AG04449 (cell line): ENCODE data around the gene RAB30.

Experiments
- CTCF ChIA-PET: fragments of 350-600 bp; formaldehyde crosslinking; extraction: SDS; loops from one replicate; lab custom pipeline; 2021; ENCODE audit warnings: antibody characterized with exemption; lab: Yijun Ruan, JAX
- POLR2A ChIA-PET: fragments of 400-600, 350-600 bp; formaldehyde crosslinking; extraction: SDS; loops from one replicate; lab custom pipeline; 2020; ENCODE audit warnings: antibody characterized with exemption, inconsistent platforms; lab: Yijun Ruan, JAX
- DNase-seq: peaks from one replicate; pipeline ENCODE4 v3.0.0-alpha.2; 2010; ENCODE audit warnings: low read depth, low spot score
- H3K4me3 ChIP-seq: 2 replicates; pipeline ENCODE4 v1.5.1; 2011; ENCODE audit warnings: low read depth, mild to moderate bottlenecking, control low read depth, low read length
- TF ChIP-seq, protein P1 (sequence below): IDR thresholded peaks from one replicate; pipeline ENCODE4 v1.5.1; 2011; ENCODE audit warnings: mild to moderate bottlenecking, moderate library complexity, low read length, control low read depth, inconsistent platforms; ENCODE audit not compliant: insufficient read depth; ENCODE audit errors: missing control alignments

RAB30 gene

DNA sequence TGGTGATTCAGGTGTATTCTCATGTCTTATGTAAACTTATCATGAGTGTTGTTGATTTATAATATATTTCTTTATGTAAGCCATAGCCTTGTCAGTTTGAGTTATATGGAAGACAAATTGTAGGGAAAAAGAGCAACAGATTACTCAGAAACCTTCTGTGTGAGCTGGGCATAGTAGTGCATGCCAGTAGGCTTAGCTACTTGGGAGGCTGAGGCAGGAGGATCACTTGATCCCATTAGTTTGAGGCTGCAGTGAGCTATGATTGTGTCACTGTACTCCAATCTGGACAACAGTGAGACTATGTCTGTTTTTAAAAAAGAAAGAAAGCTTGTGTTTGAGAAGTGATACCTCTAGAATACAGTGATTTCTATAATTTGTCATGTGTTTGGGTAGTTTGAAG lies 2.2 kb upstream of the RAB30 start:
- DNase-seq = no peak
- CTCF ChIA-PET = interaction anchor here (0.7 to 1.6 kb wide), 5 partner anchors 10 to 206 kb away, joined by 3 to 5 read pairs (median 3); no protein-coding TSS in a partner anchor
- POLR2A ChIA-PET = interaction anchor here (1.4 kb wide), 1 partner anchor 15 kb away, joined by 6 read pairs; no protein-coding TSS in a partner anchor
- no peak overlapping the region for H3K4me3 ChIP-seq
- TF ChIP-seq, protein P1, sequence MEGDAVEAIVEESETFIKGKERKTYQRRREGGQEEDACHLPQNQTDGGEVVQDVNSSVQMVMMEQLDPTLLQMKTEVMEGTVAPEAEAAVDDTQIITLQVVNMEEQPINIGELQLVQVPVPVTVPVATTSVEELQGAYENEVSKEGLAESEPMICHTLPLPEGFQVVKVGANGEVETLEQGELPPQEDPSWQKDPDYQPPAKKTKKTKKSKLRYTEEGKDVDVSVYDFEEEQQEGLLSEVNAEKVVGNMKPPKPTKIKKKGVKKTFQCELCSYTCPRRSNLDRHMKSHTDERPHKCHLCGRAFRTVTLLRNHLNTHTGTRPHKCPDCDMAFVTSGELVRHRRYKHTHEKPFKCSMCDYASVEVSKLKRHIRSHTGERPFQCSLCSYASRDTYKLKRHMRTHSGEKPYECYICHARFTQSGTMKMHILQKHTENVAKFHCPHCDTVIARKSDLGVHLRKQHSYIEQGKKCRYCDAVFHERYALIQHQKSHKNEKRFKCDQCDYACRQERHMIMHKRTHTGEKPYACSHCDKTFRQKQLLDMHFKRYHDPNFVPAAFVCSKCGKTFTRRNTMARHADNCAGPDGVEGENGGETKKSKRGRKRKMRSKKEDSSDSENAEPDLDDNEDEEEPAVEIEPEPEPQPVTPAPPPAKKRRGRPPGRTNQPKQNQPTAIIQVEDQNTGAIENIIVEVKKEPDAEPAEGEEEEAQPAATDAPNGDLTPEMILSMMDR = no peak

DNA sequence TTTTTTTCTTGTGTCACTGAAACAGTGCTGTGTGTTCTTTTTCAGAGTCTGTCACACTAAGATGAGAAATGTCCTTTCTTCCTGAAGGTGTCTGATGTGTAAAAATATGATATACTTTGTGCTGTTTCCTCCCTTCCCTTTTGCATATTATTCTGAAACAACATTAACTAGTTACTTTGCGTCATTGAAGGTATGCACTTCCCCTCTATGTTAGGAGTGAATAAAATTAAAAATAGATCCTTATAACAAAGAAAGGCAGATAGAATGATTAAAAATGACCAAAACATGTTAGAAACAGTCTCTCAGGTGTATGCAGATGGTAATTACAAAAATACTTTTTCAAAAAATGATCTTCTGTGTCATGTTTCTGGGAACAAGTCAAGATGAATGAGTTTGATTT lies 1.6 kb upstream of the RAB30 start:
- H3K4me3 ChIP-seq = peak overlapping the region; percentile 96
- no peak for DNase-seq
- ChIA-PET POLR2A (interaction anchor here (1.4 kb wide), 1 partner anchor 16 kb away, joined by 6 read pairs; no protein-coding TSS in a partner anchor), CTCF (interaction anchor here (0.9 to 1.6 kb wide), 3 partner anchors 15 to 206 kb away, joined by 3 to 5 read pairs (median 4); no protein-coding TSS in a partner anchor)
- TF ChIP-seq, protein P1 = no peak

DNA sequence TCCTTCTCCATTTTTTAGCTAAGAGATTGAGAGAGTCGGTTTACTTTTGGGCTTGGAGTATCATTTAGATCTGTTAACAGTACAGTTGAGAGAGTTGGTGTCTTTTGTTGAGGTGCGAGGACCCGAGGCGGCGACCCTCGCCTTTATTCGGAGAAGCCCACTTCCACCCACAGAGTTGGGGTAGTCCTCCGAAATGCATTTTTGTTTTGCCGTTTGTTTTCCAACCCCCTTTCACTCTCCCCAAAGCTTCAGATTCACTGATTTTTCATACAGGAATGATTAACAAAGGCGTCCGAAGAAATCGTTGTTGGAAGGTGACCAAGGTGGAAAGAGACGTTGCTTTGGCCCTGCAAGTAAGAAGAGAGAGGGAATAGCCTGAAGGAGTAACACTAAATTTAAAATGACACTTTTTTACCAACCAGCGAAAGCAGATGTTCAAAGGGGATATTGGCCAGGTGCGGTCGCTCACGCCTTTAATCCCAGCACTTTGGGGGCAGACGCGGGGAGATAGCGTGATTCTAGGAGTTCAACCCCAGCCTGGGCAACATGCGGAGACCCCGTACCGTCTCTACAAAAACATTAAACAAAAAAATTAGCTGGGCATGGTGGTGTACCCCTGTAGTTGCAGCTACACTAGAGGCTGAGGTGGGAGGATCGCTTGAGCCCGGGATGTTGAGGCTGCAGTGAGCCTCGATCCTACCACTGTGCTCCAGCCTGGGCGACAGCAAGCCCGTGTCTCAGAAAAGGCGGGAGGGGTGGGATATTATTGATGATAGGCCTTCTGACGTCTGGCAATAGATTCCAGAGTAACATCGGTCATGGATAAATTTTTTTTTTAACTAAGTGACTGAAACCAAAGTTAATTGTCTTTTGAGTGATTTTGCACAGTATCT lies 899 bp upstream of the RAB30 start:
- ChIA-PET CTCF (interaction anchor here (0.8 to 2.0 kb wide), 3 partner anchors 11 to 165 kb away, joined by 3 to 5 read pairs (median 4); no protein-coding TSS in a partner anchor), POLR2A (interaction anchor here (0.8 to 3.0 kb wide), 2 partner anchors 20 to 65 kb away, joined by 6 to 25 read pairs; no protein-coding TSS in a partner anchor)
- DNase-seq = no peak
- H3K4me3 ChIP-seq = peak overlapping the region; percentile 96
- TF ChIP-seq, protein P1 = no peak

DNA sequence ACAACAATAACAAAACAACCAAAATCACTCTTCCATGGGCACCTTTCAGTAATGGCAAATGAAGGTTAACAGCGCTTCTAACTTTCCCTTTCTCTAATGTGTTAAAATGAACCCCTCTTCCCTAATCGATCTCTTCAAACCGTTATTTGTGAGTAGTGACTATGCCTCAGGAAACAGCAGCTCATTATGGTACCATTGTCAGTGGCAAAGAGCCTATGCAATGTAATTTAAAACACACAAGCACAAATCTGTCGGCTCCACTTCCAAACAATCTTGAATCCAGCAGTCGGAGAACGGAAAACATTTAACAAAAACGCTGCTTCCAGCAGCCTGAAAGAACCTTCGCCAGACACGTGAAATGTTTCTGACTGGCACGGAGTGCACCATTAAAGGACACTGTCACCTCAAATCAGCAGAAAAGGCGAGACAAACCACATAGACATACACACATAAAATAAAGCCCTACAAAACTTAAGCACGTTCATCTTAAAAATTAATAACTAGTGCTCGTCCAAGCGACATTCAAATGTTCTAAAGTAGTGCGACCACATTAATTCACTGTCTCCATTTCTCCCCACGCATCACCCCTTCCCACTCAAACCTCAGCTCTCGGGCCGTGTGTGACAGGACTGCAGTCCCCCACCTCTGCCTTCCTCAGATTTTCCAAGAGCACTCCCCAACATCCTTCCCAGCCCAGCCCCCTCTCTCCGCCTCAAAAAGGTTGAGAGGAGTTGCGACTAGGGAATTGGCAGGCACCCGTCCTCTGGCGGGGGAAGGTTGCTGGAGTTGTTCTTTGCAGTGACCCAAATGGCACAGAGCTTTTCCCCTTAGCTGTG lies 748 bp downstream of the RAB30 start:
- CTCF ChIA-PET = interaction anchor here (0.9 to 2.0 kb wide), 4 partner anchors 13 to 164 kb away, joined by 3 to 5 read pairs (median 4); no protein-coding TSS in a partner anchor
- POLR2A ChIA-PET = interaction anchor here (1.0 to 3.0 kb wide), 5 partner anchors 19 to 215 kb away, joined by 3 to 25 read pairs (median 6); partner anchors contain the start of genes CCDC90B and PCF11
- peak overlapping the region; percentile 88 for H3K4me3 ChIP-seq
- TF ChIP-seq, protein P1 = no peak
- no peak for DNase-seq

DNA sequence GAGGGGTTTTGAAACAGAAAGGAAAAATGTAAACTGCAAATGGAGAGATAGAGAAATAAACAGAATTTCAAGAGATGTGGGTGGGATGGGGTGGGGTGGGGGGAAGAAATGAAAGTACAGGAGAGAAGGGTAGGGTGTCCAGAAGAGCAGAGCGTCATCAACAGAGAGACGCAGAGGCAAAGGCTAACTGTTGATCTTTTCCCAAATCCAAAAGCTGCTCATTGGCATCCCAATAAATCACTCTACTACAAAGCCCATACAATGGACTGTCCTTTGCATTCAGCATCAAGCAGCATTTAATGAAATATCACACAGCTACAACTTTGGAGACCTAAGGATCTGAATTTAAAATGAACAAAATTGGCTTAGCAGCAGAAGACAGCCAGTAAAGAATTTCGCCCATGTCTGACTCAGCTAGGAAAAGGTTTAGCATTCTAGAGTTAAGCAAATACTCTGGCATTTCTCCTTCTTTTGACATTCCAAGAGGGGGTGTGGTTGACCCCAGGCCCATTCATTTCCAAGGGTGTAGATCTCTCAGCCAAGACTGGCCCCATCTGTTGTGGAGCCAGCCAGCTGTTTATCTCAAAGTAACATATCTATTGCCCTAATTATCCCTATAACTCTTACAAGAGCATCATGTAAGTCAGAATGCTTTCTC lies 1.5 kb downstream of the RAB30 start:
- peak overlapping the region; percentile 88 for H3K4me3 ChIP-seq
- TF ChIP-seq, protein P1 = no peak
- DNase-seq = peak; percentile 29
- CTCF ChIA-PET = interaction anchor here (0.9 to 1.1 kb wide), 2 partner anchors 17 to 163 kb away, joined by 3 read pairs; no protein-coding TSS in a partner anchor
- POLR2A ChIA-PET = interaction anchor here (0.6 to 3.0 kb wide), 3 partner anchors 18 to 90 kb away, joined by 3 to 25 read pairs (median 11); partner anchors contain the start of gene PCF11
